ENCODE measurements around the gene VPS33B.

The VPS33B gene

GRCh38 chr15:90982135-90982534 is 40.3 kb downstream of the VPS33B start:
- no peak for DNase-seq (ENCODE audit: low read depth in 1 of 2, low spot score in 1 of 2)

- no peak for DNase-seq (ENCODE audit: low read depth in 1 of 2, low spot score in 1 of 2)
Observed at GRCh38 chr15:90981681-90982080, 40.7 kb downstream of the VPS33B start.

GRCh38 chr15:90979582-90979981 is 42.8 kb downstream of the VPS33B start:
- DNase-seq (ENCODE audit: low read depth in 1 of 2, low spot score in 1 of 2): no peak

GRCh38 chr15:90974216-90974615 is 48.2 kb downstream of the VPS33B start:
- DNase-seq (ENCODE audit: low read depth in 1 of 2, low spot score in 1 of 2): no peak

- no peak for DNase-seq (ENCODE audit: low read depth in 1 of 2, low spot score in 1 of 2)
Observed at GRCh38 chr15:90972133-90972532, 50.3 kb downstream of the VPS33B start.

GRCh38 chr15:90970274-90970673 is 52.1 kb downstream of the VPS33B start:
- no peak for DNase-seq (ENCODE audit: low read depth in 1 of 2, low spot score in 1 of 2)

GRCh38 chr15:90968434-90968833 is 54.0 kb downstream of the VPS33B start:
- no peak for DNase-seq (ENCODE audit: low read depth in 1 of 2, low spot score in 1 of 2)

GRCh38 chr15:90967206-90967605 is 55.2 kb downstream of the VPS33B start:
- DNase-seq (ENCODE audit: low read depth in 1 of 2, low spot score in 1 of 2): no peak

- DNase-seq (ENCODE audit: low read depth in 1 of 2, low spot score in 1 of 2): no peak
Observed at GRCh38 chr15:90966262-90966661, 56.1 kb downstream of the VPS33B start.

GRCh38 chr15:90962021-90962420 is 60.4 kb downstream of the VPS33B start:
- DNase-seq (ENCODE audit: low read depth in 1 of 2, low spot score in 1 of 2): no peak

- no peak for DNase-seq (ENCODE audit: low read depth in 1 of 2, low spot score in 1 of 2)
Observed at GRCh38 chr15:90960298-90961091, 61.9 kb downstream of the VPS33B start.

GRCh38 chr15:90959894-90960293 is 62.5 kb downstream of the VPS33B start:
- no peak for DNase-seq (ENCODE audit: low read depth in 1 of 2, low spot score in 1 of 2)

GRCh38 chr15:90959028-90959595 is 63.3 kb downstream of the VPS33B start:
- DNase-seq (ENCODE audit: low read depth in 1 of 2, low spot score in 1 of 2): no peak

GRCh38 chr15:90957791-90958190 is 64.6 kb downstream of the VPS33B start:
- no peak for DNase-seq (ENCODE audit: low read depth in 1 of 2, low spot score in 1 of 2)

GRCh38 chr15:90957031-90957790 is 65.2 kb downstream of the VPS33B start:
- no peak for DNase-seq (ENCODE audit: low read depth in 1 of 2, low spot score in 1 of 2)

- DNase-seq (ENCODE audit: low read depth in 1 of 2, low spot score in 1 of 2): peak; percentile 48 to 51
Observed at GRCh38 chr15:90956274-90957030, 65.9 kb downstream of the VPS33B start.

GRCh38 chr15:90955624-90956273 is 66.6 kb downstream of the VPS33B start:
- no peak for DNase-seq (ENCODE audit: low read depth in 1 of 2, low spot score in 1 of 2)

- peak; percentile 71 to 77 for DNase-seq (ENCODE audit: low read depth in 1 of 2, low spot score in 1 of 2)
Observed at GRCh38 chr15:90954712-90955623, 67.4 kb downstream of the VPS33B start, which contains the start of gene RCCD1. RCCD1 (plus strand) TSS chr15:90954884; CDS start chr15:90956735, 1,851 bp downstream.

- DNase-seq (ENCODE audit: low read depth in 1 of 2, low spot score in 1 of 2): no peak
Observed at GRCh38 chr15:90953947-90954711, 68.3 kb downstream of the VPS33B start.

Data from stimulated activated CD4-positive, alpha-beta T cell treated with anti-CD3 and anti-CD28 coated beads, Interleukin-15, amount 100 ng/mL, for 1 hour (primary cell).